GM21526 (cell line): ENCODE data around the gene MAPKAPK2.
"Not testable (repeated sequence)": the region's sequence is repeated elsewhere in the genome, so short reads cannot be mapped to it uniquely, and the experiment has no call there.

Experiments
- ATAC-seq: cut with Tn5 transposase; IDR thresholded peaks from one replicate; pipeline ENCODE4 v1.9.1; 2021; ENCODE audit warnings: moderate library complexity; ENCODE audit not compliant: unreplicated experiment, low FRiP score

The MAPKAPK2 gene

DNA sequence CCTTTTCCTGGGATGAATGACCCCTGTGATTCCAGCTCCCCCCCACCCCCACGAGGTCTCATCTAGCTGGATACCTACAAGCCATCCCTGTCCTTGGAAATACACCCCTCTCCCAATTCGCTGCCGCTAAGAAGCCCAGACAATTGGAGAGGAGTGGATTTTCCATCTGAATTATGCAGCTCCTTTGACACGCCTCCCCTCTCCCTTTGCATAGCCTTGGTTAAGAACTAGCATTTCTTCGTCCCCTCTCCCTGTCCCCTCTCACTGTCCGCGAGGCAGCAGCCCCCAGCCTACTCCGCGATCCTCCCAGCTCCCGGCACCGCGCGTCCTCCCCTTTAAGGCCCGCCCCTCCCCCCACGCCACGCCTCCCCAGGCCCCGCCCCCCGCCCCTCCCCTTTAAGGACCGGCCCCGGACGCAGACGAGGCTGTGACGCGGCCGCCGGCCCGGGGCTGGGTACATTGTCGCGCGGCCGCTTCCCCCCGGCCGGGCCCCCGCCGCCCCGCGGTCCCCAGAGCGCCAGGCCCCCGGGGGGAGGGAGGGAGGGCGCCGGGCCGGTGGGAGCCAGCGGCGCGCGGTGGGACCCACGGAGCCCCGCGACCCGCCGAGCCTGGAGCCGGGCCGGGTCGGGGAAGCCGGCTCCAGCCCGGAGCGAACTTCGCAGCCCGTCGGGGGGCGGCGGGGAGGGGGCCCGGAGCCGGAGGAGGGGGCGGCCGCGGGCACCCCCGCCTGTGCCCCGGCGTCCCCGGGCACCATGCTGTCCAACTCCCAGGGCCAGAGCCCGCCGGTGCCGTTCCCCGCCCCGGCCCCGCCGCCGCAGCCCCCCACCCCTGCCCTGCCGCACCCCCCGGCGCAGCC is at the start of gene MAPKAPK2:
Gene MAPKAPK2 (plus strand): TSS at position 428 of the 856 bp plus-strand sequence. CDS start 325 bp downstream, at position 753.
- ATAC-seq, result peak; percentile 31

DNA sequence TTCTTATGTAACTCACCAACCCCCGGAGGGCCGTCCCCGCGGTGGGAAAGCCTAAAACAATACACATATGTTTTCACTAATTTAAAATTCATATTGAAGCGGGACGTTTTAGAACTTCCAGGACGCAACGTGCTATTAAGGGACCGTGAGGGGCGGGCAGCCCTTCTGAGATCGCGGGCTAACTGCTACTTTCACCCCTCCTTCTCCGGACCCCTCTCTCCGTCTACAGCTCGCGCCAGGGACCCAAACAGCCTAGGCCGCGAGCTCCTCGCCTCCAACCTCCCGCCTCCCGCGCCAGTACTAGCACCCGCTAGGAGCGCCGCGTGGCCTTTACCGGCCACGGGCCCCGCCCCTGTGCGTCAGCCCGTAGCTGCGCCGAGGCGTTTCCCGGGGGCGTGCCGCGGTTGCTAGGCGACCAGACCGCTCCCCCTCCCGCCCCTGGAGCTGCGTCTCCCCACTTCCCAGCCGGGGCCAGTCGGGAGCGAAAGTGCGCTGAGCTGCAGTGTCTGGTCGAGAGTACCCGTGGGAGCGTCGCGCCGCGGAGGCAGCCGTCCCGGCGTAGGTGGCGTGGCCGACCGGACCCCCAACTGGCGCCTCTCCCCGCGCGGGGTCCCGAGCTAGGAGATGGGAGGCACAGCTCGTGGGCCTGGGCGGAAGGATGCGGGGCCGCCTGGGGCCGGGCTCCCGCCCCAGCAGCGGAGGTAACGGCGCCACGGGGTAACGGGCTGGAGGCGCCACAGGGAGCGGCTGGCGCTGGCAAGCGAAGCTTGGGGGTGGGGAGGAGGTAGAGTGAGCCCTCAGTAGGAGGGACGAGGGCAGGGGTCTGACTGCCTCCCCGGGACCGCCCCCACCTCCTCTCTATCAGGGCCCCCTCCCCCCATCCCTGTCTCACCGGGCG is 49.4 kb upstream of the MAPKAPK2 start, which contains the start of gene DYRK3:
Gene DYRK3 (plus strand): TSS at position 457 of the 898 bp plus-strand sequence. CDS start 168 bp downstream, at position 625.
- peak; percentile 84 for ATAC-seq

DNA sequence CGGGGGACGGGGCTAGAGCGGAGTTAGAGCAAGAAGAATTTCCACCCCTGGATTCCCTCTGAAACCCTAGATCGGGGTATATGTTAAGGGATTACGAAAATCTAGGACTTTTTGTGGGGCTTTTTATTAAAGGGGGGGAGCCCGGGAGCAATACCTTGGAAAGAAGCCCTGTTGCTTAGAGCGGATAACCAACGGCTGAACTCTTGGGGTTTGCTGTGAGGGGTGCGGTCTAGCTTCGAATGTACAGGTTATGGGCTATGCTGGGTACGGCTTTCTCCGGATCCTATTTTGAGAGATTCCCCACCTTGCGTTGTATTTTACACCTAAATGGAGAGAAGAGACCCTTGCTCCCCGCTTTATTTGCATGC is 48.7 kb upstream of the MAPKAPK2 start:
- no peak for ATAC-seq

DNA sequence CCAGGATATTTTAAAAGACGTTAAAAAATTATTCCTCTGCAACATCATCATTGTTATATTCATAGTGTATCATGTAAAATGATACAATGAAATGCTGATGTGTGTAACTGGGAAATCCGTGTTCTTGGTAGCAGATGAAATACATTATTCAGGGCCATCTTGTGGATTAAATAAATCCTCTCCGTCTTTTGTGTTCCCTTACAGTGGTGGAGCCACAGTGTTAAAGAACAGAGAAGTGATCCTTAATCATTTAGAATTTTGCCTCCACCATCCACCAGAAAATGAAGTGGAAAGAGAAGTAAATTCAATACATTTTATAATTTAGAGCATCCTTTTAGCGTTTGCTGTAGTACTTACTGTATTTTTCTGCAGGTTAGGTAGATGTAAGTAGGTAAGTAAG is 48.0 kb upstream of the MAPKAPK2 start:
- no peak for ATAC-seq

DNA sequence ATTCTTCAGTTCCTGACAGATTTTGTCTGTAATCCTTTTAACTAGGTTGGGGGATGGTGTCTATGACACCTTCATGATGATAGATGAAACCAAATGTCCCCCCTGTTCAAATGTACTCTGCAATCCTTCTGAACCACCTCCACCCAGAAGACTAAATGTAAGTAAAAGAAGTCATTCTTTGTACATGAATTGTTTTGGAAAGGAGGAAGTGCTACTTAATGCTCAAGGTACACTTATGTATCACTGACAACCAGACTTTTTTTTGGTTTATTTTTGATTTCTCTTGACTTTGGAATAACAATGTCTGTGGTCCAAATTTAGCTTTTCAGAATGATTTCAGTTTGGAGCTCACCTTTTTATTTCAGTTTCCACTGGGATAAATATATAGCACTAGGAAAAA is 47.1 kb upstream of the MAPKAPK2 start:
- no peak for ATAC-seq

DNA sequence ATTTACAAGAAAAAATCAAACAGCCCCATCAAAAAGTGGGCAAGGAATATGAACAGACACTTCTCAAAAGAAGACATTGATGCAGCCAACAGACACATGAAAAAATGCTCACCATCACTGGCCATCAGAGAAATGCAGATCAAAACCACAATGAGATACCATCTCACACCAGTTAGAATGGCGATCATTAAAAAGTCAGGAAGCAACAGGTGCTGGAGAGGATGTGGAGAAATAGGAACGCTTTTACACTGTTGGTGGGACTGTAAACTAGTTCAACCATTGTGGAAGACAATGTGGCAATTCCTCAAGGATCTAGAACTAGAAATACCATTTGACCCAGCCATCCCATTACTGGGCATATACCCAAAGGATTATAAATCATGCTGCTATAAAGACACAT is 42.6 kb upstream of the MAPKAPK2 start:
- not testable (repeated sequence) for ATAC-seq

DNA sequence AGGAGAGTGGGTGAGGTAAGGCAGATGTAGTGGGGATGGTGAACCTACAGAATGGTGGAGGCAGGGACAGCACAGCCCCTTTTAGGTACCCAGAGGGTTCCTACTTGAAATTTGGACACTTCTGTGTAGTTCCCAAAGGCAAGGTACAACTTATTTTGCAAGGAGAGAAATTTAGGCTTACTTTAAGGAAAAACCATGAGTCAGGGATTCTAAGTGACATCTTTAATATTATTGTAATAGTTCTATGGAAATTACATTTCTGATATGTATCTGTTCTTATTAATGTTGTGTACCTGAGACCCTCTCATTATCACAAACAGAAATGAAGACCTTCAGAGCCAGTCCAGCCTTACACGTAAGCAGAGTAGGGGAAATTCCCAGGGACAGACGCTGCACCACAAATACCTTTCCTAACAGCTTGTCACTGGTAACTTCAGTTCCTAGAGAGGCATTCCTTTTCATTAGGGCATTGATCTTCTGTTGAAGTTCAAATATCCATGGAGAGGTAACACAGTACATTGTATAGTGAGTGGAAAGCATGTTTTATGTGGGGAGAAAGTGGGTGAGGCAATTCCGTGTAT is 41.5 kb upstream of the MAPKAPK2 start:
- no peak for ATAC-seq

DNA sequence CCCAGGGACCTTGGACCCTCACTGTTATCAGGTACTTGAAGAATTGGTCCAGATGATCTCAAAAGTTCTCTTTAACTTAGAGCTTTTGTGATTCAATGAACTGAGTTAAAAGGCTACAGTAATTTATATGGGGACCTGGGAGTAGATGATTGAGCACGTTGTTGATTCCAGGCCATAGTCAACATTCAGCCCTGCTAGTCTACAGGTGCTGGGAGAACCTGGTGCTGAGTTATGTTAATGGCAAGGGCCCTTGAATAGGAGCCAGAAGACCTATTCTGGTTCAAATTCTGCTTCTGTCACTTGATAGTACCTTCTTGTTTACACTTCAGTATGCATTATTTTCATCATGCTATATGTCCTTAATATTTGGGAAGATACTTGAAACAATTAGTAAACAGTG is 38.2 kb upstream of the MAPKAPK2 start:
- no peak for ATAC-seq

DNA sequence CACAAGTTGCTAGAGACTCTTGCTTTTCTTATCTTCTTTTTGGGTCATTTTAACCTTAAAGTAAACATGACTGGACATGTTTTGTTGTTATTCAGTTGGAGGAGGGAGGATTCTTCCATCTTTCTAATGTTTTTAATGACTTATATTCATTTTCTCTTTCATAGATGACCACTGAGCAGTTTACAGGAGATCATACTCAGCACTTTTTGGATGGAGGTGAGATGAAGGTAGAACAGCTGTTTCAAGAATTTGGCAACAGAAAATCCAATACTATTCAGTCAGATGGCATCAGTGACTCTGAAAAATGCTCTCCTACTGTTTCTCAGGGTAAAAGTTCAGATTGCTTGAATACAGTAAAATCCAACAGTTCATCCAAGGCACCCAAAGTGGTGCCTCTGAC is 37.5 kb upstream of the MAPKAPK2 start:
- ATAC-seq, result no peak

DNA sequence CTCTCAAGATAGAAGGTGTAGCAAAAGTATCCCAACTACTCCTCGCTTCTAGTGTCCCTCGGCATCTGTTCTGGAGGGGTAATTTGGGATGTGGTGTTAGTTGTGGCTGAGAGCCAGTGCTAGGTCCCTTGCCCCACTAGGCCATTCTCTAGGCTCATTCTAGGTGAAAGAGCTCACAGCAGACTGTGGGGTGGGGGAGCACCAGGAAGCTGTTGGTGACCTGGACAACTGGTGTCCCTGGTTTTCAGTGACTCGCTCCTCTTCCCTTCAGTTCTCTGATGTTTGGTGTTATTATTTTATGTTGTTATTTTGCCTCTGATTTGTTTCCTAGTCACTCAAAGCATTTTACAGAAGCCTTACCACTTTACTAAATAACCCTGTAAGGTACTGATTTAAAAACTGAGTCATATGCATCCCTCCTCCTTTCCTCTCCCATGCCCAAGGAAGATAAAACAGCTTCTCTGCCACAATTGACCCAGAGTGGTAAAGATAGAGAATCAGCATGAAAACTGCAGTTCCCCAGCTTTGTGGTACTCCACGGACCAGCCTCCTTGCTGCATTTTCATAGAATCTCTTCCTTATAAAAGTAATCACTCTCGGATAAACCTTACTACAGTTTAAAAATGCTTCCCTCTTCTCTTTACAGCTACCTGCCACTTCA is 35.3 kb upstream of the MAPKAPK2 start:
- ATAC-seq, result no peak

DNA sequence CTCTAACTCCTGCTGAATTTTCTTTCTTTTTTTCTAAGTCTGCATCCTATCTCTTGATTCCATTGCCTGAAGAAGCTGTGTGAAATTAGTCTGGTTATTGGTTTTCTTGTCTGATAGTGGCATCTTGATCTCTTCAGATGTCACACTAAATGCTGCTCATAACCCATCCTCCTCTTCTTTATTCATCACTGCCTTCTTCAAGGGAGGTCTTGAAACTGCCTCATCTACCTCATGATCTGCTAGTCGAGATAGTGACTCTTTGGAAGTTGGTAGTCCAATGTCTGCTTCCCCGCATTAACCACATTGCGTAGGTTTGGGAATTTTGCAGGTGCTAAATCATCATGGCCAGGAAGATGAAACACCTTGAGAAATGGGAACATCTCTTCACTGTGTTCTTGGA is 33.7 kb upstream of the MAPKAPK2 start:
- ATAC-seq, result no peak

DNA sequence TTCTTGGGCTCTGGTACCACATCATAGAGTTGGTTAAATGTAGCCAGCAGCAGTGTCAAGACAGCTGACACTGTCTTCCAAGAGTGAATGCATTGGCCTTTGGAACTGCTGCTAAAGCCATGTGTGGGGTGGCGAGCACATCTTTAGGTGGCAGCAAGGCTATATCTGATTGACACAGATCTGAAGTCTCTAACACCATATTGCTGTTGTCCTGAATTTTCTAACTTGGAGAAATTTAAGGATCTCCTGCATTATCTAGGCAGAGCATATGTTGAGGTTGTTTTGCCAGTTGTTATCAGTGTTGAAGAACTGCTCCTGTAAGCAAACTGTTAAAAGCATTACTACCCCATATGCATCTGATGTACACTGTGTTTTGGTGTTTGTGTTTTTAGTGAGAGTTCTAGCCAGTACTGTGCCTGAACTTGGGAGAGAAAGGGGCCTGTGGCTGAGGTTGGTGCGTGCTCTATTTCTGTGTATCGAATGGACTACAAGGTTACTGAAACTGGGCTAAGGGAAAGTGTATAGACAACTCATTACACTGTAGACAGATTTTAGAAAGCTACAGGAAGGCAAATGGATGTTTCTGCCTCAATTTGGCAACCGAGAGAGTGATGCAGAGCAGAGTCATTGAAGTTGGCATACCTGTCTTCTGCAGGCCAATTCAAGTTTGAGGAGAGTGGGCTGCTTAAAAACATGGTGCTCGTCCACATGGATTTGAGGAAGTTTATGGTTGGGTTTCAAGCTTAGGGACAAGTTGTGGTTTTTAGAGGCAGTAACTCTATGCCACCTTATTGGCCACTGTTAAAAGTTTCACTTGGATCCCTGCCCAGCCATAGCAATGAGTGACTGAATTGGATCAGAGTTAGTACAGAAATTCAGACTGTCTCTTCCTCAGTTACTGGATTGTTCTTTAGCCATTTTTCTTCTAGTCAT is 32.5 kb upstream of the MAPKAPK2 start:
- ATAC-seq, result no peak

DNA sequence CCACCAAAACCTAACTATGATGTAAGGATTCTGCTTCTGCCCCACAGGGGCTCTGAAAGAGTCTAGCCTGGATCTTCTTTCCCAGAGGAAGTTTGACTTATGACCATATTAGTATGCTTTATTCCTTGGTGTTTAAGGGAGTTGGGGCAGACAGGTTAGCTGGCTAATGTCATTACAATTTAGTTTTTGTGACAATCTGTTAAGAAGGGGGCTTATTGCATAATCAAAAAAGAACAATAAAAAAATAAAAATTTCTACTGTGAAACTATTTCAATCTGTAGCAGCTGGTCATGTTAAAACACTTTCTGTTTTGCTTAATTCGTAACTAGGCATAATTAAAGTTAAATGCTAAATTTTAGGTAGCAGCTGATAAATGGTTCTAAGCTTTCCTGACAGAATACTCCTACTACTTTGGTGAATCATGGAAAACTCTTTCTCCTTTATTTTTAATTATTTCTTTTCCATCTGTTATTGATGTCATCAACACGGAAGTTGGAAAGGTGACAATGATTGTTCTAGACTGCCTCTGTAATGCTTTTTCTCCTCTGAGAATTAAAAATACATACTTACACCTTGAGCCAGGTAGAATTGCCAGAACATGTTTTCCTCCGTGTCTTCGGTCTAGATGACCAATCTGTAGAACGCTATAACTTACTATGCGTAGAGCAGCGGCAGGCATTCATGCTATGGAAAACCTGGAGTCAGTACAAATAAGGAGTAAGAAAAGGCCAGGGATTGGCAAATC is 30.8 kb upstream of the MAPKAPK2 start:
- ATAC-seq, result no peak

DNA sequence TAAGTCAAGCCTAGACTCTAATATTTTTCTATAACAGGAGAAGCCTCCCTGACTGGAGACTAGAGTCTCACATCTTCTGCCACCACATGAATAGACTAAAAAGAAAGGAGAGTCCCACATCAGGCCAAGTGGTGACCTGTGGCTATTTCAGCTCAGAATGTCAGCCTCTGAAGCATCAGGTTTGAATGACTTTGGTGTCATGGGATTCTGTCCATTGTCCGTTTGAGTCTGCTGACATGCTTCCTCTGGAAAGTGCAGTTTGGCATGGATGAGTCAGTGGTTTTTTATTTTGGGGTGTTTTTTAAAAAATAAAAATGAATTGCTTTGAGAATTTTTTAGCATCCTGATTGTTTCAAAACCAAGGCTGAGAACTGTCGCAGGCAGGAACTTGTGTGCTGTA is 29.9 kb upstream of the MAPKAPK2 start:
- no peak for ATAC-seq

DNA sequence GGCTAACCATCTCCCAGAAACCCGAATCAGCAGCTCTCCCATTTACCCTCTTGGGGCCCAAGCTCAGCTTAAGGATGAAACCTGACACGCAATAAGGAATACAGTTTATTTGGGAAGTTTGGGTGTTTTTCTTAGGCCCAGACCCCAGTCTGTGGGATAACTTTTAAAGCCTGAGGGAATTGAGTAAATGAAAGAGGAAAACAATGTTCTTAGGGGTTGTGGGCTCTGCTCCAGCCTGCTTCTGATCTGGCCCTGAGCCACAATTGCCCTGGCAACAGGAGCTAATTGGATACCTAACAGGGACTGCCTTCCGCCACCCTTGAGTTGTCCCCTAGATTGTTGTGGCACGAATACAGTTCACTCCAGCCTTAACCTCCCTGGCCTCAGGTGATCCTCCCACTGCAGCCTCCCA is 29.2 kb upstream of the MAPKAPK2 start:
- ATAC-seq, result no peak

DNA sequence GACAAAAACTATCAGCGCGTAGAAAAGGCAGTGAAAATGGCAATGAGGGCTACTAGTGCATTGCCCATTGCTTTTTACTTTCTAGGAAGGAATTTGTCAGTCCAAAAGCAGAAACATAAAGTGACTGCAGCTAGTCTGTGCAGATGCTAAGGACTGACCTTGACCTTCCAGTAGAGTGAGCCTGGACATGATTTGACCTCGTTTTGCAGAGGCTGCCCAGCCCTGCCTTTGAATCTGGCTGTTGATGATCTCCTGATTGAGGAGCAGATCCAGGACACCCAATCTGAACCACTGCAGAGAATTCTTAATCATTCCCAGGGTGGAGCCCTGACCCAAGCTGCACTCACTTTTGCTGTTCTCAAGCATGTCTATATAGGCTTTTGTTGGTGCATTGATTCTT is 27.8 kb upstream of the MAPKAPK2 start:
- ATAC-seq, result no peak

DNA sequence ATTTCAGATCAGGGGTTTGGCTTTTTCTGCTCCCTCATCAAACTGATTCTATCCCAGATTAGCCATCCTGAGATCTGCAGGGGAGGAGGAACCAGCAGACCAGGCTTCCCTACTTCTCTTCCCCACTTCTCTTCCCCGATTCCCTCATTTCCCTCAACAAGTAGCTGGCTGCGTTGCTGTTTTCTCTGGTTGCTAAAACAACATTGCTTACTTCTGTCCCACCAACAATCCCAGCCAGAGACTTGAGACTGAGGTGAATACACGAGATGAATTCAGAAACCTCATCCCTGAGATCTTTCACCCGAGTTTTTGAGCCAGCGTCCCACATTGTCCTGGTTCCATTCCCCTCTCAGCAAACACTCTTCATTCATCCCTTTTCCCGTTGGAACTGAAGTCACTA is 27.0 kb upstream of the MAPKAPK2 start:
- ATAC-seq, result no peak

DNA sequence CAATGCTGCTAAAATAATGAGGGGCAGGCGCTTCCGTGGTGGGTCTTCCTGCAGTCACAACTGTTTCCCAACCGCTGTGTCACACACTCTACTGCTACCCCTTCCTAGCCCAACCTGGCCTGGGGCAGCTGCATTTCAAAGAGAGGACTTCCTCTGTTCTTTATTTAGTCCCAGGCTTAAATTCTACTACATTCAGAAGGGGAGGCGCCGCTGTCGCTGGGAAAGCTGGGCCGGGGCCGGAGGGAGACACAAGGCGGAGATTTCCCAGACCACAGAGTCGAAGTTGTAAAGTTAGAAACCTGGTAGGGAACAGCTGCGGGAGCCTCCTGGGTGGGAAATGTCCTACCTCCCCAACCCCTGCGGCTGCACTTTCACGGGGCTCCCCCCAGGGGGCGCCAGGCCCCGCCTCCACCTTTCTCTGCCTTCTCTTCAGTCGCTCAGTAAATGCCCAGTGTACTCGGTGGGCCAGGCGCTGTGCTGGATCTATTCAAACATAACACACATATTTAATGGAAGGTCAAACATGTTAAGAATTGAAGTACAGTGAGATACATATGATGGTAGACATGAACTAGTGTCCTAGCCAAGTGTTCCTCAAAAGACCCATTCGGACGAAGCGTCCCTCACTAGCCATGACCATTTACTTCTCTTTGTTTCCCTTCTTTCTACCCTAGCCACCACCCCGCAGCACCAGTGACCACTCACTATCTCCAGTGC is 26.3 kb upstream of the MAPKAPK2 start:
- no peak for ATAC-seq
